K562 (cell line): ENCODE results near the gene SCPEP1. TPM values are rescaled to one million over a fixed set of nuclear protein-coding genes. Genes with fewer than 3 reads are reported as not detected.

Experiments used
- BRF1 ChIP-seq: IDR thresholded peaks from 3 replicates; pipeline ENCODE4 v1.6.1; 2011; ENCODE audit warnings: borderline replicate concordance, mild to moderate bottlenecking; ENCODE audit not compliant: insufficient read length; ENCODE audit errors: extremely low read depth
- HEY1 ChIP-seq: fragments of 250-450 bp; sonication (Bioruptor Pico); IDR thresholded peaks from 2 replicates; pipeline ENCODE4 v1.5.0; 2020; ENCODE audit warnings: mild to moderate bottlenecking, moderate library complexity, borderline replicate concordance
- KDM4B ChIP-seq, 2 experiments: fragments of 450-650 bp in 1 of 2; sonication (generic) in 1 of 2; IDR thresholded peaks; 2 replicates each; pipeline ENCODE4 v1.6.1; 2016 to 2017; ENCODE audit warnings: borderline replicate concordance in 2 of 2, antibody characterized with exemption in 1 of 2, low read depth in 1 of 2, mild to moderate bottlenecking in 1 of 2
- SIN3A ChIP-seq, 2 experiments: fragments of 150-350 bp in 1 of 2; IDR thresholded peaks; 2 replicates each; pipeline ENCODE4 v1.6.1; 2011 to 2016; ENCODE audit warnings: borderline replicate concordance in 2 of 2, low read depth in 2 of 2, low read length in 2 of 2, mild to moderate bottlenecking in 2 of 2, moderate library complexity in 2 of 2; ENCODE audit not compliant: control insufficient read depth in 1 of 2
- SIX5 ChIP-seq, 2 experiments: IDR thresholded peaks; 2 replicates each; pipeline ENCODE4 v1.6.1; 2011; ENCODE audit warnings: low read length in 2 of 2, borderline replicate concordance in 1 of 2, low read depth in 1 of 2, mild to moderate bottlenecking in 1 of 2, moderate library complexity in 1 of 2; ENCODE audit not compliant: insufficient read depth in 1 of 2
- ZBTB8A ChIP-seq: fragments of 450-650 bp; IDR thresholded peaks from 2 replicates; pipeline ENCODE4 v1.6.1; 2018; ENCODE audit warnings: mild to moderate bottlenecking, moderate library complexity; ENCODE audit not compliant: partially characterized antibody
- ZNF212 ChIP-seq: fragments of 450-650 bp; formaldehyde crosslinking; IDR thresholded peaks from 2 replicates; pipeline ENCODE4 v1.4.0; 2020; ENCODE audit warnings: mild to moderate bottlenecking
- ZNF239 ChIP-seq: fragments of 250-450 bp; sonication (Bioruptor Pico); IDR thresholded peaks from 2 replicates; pipeline ENCODE4 v1.4.0; 2020; ENCODE audit warnings: mild to moderate bottlenecking
- ZNF518B ChIP-seq: fragments of 250-450 bp; sonication (Bioruptor Pico); IDR thresholded peaks from 2 replicates; pipeline ENCODE4 v1.5.0; 2021; ENCODE audit warnings: mild to moderate bottlenecking, moderate library complexity
- ZNF655 ChIP-seq: fragments of 250-450 bp; sonication (Bioruptor Pico); IDR thresholded peaks from 2 replicates; pipeline ENCODE4 v1.5.0; 2021
- ZNF75A ChIP-seq: fragments of 450-650 bp; formaldehyde crosslinking; IDR thresholded peaks from 2 replicates; pipeline ENCODE4 v1.4.0; 2020; ENCODE audit warnings: mild to moderate bottlenecking
- ZNF76 ChIP-seq: fragments of 250-450 bp; sonication (Bioruptor Pico); IDR thresholded peaks from 2 replicates; pipeline ENCODE4 v1.4.0; 2020; ENCODE audit warnings: mild to moderate bottlenecking, moderate library complexity, borderline replicate concordance
- polyA plus RNA-seq, 8 experiments: library from polyadenylated mRNA; depleted of rRNA in 4 of 8; stranded (reverse) in 5 of 8; unstranded in 3 of 8; fragments of >200 nt; fragmentation: Nextera tagmentation in 2 of 8; fragmentation: Illumina TruSeq in 1 of 8; extraction: Ambion mirVana in 2 of 8; extraction: Trizol in 1 of 8; gene quantifications; 2 replicates each; pipeline versions ENCODE4 v1.2.1 to v1.2.3, GENCODE V29; 2011 to 2014; ENCODE audit warnings: inconsistent platforms in 1 of 8, missing spikeins in 1 of 8
- total RNA-seq, 7 experiments: library from RNA; depleted of rRNA in 6 of 7; stranded (reverse); fragments of >200 nt in 6 of 7; fragmentation: Illumina TruSeq in 2 of 7; extraction: Trizol in 2 of 7; gene quantifications; 2 replicates each; pipeline versions ENCODE4 v1.2.1 to v1.2.3, GENCODE V29; 2011 to 2021; ENCODE audit warnings: low replicate concordance in 1 of 7
- TF ChIP-seq, protein P1 (sequence below), 2 experiments: IDR thresholded peaks; 2 replicates each; pipeline ENCODE4 v1.6.1; 2012; ENCODE audit warnings: improper control_type of control experiment in 2 of 2, low read depth in 2 of 2, low read length in 2 of 2, borderline replicate concordance in 1 of 2
- TF ChIP-seq, protein P2 (sequence below): fragments of 450-650 bp; IDR thresholded peaks from 2 replicates; pipeline ENCODE4 v1.7.0; 2016; ENCODE audit warnings: borderline replicate concordance
- TF ChIP-seq, protein P3 (sequence below): fragments of 450-650 bp; formaldehyde crosslinking; IDR thresholded peaks from 2 replicates; pipeline ENCODE4 v1.4.0; 2020; ENCODE audit warnings: mild to moderate bottlenecking, moderate library complexity

Gene SCPEP1
- total and polyA plus RNA-seq, 9 of the 15 experiments (the other 6 are each of a cell fraction or from before 2014, with no cell fraction given), result 5.1 to 14.8 (median 7.2) TPM

GRCh38 chr17:56985371-56986162, 7.6 kb downstream of the SCPEP1 start (continued):
- TF ChIP-seq ZNF518B (CRISPR knock-in tag) (no peak), ZNF655 (CRISPR knock-in tag) (no peak), ZNF239 (no peak), HEY1 (CRISPR knock-in tag) (no peak), BRF1 (no peak), KDM4B (IDR thresholded peaks at IDR 0.05; ENCODE audit: borderline replicate concordance in 2 of 2, low read depth in 1 of 2) (no peak), ZBTB8A (no peak), SIX5 (IDR thresholded peaks at IDR 0.05; ENCODE audit: borderline replicate concordance in 1 of 2, insufficient read depth in 1 of 2, low read depth in 1 of 2, low read length in 2 of 2) (no peak), ZNF76 (CRISPR knock-in tag) (no peak), ZNF75A (no peak), ZNF212 (no peak), SIN3A (IDR thresholded peaks at IDR 0.05; ENCODE audit: borderline replicate concordance in 2 of 2, control insufficient read depth in 1 of 2, low read depth in 2 of 2, low read length in 2 of 2) (no peak)
- TF ChIP-seq, protein P1, sequence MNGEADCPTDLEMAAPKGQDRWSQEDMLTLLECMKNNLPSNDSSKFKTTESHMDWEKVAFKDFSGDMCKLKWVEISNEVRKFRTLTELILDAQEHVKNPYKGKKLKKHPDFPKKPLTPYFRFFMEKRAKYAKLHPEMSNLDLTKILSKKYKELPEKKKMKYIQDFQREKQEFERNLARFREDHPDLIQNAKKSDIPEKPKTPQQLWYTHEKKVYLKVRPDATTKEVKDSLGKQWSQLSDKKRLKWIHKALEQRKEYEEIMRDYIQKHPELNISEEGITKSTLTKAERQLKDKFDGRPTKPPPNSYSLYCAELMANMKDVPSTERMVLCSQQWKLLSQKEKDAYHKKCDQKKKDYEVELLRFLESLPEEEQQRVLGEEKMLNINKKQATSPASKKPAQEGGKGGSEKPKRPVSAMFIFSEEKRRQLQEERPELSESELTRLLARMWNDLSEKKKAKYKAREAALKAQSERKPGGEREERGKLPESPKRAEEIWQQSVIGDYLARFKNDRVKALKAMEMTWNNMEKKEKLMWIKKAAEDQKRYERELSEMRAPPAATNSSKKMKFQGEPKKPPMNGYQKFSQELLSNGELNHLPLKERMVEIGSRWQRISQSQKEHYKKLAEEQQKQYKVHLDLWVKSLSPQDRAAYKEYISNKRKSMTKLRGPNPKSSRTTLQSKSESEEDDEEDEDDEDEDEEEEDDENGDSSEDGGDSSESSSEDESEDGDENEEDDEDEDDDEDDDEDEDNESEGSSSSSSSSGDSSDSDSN (IDR thresholded peaks at IDR 0.05; ENCODE audit: borderline replicate concordance in 1 of 2, low read depth in 2 of 2, low read length in 2 of 2), result no peak
- TF ChIP-seq, protein P2, sequence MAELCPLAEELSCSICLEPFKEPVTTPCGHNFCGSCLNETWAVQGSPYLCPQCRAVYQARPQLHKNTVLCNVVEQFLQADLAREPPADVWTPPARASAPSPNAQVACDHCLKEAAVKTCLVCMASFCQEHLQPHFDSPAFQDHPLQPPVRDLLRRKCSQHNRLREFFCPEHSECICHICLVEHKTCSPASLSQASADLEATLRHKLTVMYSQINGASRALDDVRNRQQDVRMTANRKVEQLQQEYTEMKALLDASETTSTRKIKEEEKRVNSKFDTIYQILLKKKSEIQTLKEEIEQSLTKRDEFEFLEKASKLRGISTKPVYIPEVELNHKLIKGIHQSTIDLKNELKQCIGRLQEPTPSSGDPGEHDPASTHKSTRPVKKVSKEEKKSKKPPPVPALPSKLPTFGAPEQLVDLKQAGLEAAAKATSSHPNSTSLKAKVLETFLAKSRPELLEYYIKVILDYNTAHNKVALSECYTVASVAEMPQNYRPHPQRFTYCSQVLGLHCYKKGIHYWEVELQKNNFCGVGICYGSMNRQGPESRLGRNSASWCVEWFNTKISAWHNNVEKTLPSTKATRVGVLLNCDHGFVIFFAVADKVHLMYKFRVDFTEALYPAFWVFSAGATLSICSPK, result no peak
- TF ChIP-seq, protein P3, sequence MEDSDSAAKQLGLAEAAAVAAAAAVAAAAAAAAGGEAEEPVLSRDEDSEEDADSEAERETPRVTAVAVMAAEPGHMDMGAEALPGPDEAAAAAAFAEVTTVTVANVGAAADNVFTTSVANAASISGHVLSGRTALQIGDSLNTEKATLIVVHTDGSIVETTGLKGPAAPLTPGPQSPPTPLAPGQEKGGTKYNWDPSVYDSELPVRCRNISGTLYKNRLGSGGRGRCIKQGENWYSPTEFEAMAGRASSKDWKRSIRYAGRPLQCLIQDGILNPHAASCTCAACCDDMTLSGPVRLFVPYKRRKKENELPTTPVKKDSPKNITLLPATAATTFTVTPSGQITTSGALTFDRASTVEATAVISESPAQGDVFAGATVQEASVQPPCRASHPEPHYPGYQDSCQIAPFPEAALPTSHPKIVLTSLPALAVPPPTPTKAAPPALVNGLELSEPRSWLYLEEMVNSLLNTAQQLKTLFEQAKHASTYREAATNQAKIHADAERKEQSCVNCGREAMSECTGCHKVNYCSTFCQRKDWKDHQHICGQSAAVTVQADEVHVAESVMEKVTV, result no peak
